Measurements from ENCODE around the gene IL1RN. TPM values are rescaled to one million over a fixed set of nuclear protein-coding genes. Genes with fewer than 3 reads are reported as not detected.
A peak's percentile ranks its signal among the peaks of the same experiment; 100 is the strongest.

IL1RN gene
- total RNA-seq, 1 donor from 2014 or later, result 44.7 TPM

DNA sequence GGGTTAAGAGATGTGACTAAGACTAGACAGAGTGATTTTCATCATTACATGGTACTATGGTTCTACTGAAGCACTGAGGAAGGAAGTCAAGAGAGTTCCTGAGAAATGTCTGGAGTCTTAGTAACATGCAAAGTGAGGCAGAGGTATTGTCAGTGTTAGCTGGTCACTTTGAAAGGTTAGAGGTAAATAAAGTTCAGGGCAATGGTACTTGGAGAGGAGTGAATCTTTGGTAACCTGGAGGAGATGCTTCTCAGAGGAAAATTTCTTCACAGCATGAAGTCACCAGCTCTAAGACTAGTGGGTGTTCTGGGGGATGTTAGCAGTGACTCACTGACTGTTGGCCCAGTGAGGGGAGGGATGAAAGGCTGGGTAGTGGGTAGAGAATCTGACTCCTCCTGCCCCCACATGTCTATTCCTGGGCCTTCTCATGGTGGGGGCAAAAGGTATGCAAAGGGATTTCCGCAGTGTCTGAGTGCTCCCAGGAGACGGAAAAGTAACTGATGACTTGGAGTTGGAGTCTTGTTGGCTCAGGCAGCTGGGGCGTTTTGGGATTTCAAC is 23.3 kb upstream of the IL1RN start:
- DNase-seq, result no peak

DNA sequence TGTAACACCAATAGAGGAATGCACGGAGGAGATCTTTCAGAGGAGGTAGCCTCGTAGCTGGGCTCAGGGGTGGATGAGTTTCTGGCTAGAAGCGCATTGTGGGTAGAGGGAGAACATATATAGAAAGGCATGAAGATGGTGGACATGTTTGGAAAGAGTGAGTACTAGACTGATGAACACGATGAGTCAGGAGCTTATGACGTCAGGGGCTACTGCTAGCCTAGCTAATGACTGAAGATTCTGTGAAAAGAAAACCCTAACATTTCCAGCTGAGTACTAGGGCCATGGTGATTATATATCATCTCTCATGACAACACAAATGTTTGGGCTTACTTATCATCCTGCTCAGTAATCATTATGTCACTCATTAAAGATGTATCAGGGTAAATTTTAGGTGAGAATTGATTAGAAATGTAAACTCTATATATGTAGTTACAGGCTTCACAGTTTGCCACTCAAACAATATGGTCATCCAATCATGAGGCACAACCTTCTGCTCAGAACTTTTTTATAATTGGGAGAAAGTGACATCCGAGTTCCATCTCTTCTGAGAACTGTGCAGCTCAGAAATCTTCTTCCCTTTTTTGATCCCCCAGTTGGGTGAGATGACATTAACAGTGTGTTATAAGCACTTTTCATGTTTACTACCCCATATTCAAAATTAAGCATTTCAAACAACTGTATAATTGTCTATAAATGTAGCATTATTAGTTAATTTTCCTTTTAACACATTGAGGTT is 22.2 kb upstream of the IL1RN start:
- no peak for DNase-seq

DNA sequence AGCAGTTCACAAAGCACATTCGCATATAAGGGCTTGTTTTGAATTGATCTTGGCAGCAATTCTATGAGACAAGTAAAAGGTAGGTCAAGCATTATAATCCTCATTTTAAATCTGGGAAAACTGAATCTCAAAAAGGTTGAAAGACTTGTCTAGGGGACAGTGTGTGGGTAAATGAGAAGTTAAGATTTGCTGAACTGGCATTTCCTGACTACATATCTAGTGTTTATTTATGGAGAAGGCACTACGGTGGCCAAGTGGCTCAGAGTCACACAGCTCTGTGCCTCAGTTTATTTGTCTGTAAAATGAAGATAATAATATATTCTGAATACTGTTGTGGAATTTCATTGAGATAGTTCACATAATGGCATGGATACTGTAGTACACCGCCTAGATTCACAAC is 16.3 kb upstream of the IL1RN start:
- no peak for DNase-seq

DNA sequence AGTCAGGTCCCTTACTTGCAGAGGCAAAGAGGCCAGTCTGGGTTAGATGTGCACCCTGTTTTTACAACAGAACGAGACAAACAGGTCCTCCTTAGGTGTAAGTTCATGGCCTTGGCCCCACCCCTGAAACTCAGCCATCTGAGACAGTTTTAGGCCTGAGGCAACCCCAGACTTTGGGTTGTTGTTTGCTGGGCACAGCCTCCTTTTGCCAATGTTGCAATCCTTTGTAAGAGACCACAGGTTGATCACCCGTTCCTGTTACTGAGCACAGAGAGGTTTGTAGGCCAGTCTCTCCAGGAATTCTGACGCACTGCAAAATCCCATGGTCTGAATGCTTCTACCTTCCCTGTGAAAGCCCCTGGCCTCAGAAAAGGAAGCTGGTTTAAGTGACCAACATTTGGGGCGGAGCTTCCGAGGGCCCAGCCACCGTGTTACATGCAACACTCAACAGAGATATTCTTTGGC is 15.5 kb upstream of the IL1RN start:
- DNase-seq, result no peak

DNA sequence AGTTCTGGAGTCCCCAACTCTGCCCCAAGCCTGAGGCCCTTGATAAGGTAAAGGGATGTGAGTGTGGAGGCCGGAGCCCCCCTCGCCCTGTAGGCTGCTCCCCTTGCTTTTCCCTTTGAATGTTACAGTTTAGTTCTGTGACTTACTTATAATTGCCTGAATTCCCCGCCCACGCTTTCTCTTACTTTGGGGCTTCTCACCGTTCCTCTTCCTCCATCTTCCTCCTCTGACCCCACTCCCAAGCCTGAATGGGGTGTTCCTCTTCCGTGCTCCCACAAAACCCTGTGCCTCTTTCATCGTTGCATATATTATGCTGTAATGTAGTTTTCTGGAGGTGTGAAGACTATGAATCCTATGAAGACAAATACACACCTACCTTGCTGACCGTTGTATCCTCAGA is 15.0 kb upstream of the IL1RN start:
- DNase-seq, result no peak

DNA sequence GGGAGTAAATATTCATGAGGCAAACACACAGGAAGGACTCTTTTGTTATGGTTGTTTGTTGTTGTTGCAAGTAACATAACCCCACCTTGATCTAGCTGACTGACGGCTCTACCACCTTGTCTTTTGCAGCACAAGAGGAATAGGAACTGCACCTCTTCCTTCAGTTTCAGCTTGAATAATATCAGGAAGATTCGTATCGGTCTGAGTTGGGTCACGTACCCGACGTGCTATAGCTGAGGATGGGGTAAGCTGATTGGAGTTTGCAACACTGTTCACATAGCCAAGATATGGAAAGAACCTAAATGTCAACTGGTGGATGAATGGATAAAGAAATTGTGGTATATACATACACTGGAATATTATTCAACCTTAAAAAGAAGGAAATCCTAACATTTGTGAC is 14.5 kb upstream of the IL1RN start:
- no peak for DNase-seq

DNA sequence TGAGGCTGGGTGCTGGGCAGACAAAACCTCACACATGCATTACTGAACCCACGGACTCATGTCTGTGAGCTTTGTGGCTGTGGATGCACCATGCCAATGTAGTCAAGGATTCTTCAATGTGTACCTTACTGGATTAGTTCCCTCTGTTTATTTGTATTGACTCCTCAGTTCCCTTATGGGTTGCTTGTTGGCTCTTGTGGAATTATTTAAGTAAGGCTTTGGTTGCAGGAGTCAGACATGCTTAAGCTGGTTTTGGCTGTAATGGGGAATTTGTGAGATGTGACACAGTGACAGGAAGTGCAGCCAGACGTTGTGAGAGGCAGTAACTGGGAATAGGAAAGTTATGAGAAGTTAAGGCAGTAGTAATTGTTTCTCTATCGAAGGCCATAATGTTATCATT is 13.6 kb upstream of the IL1RN start:
- DNase-seq, result peak; percentile 57

DNA sequence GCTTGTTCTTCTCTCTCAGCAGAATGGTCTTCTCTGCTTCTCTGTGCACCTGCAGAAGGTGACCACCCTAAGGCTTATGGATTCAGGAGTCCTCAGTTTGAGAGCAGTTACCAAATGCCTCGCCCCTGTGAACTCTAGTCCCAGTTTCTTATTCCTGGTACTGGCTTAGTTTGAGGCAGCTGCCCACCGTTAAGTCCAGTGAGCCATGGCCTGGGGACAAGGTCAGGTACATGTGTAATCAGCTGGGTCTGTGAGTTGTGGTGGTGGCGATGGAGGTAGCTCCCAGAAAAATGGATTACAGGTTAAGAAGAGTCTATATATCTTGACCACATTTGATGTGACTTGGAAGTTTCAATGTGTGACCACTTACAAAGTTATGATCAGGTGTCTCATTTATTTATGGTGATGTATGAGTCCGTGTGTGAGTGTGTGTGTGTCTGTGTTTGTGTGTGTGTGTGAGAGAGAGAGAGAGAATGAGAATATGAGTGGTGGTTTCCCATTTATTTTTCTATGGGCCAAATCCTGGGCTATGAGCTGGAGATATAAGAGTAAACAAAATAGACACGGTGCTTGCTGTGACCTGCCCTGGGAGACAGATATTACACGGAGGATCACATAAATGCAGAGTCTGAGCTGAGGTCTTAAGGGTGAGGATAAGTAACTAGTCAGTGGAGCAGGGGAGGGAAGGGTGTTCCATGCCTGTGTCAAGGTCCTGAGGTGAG is 13.0 kb upstream of the IL1RN start:
- no peak for DNase-seq

DNA sequence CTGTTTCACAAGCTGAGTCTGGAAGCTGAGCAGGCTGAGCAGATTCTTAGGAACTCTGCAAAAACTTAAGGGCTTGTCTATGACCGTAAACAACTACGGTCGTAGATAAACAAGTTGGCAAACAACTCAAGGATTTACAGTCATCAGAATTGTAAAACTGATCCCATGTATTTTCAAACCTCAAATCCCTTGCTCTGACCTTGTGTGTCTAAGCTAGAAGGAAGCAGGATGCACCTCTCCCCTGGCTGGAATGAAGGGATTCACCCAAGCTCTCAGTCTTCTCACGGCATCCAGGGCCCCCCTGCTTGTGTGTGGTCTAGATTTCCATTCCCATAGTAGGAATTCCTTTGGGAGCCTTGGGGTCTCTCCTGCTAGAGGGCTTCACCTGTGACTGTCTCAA is 12.4 kb upstream of the IL1RN start:
- DNase-seq, result no peak

DNA sequence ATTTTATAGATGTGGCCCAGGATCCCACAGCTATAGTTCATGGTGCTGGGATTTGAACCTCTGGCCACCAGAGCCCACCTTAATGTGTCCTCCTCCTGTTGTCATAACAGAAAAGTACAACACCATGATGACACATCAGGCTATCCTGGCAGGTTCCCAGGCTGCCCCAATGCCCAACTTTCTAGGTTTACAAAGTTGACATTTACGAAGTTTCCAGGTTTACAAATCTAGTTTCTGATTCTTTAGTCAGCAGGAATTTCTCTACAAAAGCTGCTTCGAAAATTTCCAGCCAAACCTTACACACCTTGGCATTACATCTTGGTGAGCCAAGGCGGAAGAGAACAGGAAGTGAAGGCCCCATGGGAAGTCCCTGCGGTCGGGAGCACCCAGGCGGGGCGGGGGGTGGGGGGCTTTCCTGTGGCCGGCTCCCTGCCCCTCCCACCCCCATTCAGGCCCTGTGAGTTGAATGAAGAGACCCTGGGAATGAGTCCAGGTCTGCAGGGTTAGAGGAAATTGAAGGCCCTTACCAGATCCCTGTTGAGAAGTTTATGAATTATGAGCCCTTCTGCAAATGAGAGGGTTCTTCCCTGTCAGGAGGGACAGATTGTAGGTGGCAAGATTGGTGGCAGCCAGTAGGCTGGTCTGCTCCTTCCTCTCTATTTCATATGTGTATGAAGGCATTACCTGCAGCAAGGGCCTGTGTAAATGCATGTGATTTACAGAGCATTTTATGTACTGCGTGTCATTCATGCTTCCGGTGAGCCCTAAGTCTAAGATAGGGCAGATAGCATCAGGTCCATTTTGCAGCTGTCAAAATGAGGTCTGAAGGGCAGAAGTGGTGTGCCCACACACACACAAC is 11.1 kb upstream of the IL1RN start:
- no peak for DNase-seq

DNA sequence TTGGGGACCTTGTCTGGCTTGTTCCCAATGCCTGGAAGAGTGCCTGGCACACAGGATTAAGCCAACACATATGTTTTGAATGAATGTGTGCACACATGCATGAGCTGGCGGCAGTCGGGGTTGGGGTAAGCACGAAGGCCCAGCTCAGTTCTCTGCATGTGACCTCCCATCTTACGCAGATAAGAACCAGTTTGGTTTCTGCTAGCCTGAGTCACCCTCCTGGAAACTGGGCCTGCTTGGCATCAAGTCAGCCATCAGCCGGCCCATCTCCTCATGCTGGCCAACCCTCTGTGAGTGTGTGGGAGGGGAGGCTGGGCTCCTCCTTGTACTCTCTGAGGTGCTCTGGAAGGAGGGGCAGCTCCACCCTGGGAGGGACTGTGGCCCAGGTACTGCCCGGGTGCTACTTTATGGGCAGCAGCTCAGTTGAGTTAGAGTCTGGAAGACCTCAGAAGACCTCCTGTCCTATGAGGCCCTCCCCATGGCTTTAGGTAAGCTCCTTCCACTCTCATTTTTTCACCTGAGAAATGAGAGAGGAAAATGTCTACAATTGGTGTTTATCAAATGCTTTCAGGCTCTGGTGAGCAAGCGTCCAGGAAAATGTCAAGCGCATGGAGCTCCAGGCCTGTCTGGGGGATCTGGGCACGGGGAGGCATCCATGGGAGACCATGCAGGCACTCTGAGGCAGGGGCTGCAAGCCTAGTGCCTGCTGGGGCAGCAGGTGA is 9.7 kb upstream of the IL1RN start:
- DNase-seq, result peak; percentile 36

DNA sequence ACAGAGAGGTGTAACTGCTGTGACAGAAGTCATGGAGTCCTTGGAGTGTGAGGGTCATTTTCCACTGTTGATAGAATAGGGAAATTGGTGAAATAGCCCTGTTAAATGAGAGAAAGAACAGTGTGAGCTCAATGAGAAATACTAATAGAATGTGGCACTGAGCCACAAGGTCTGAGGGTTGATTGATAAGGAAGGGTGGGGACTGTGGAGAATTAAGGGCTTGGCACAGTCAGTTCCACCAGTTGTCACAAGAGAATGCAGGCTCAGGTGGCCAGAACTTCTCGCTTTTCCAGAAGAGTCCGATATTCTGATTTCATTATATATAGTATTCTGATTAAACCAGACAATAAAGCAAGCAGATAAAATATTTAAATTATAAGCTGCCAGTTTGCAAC is 9.1 kb upstream of the IL1RN start:
- DNase-seq, result no peak

DNA sequence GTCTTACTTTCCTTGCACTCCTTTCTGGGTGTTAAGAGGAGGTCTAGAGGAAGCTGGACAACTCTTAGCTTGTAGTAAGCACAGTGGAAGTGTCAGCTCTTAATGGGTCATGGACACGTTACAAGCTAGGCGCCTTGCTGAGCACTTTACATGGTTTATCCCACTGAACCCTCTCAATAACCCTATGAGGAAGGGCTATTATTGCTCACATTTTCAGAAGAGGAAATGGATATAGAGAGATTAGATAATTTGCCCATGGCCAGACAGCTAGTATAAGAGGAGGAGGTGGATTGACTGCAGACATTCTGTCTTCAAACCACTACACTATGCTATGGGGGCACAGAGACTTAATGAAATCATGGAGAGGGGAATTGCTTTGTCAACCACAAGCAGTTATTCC is 8.3 kb upstream of the IL1RN start:
- DNase-seq, result no peak

DNA sequence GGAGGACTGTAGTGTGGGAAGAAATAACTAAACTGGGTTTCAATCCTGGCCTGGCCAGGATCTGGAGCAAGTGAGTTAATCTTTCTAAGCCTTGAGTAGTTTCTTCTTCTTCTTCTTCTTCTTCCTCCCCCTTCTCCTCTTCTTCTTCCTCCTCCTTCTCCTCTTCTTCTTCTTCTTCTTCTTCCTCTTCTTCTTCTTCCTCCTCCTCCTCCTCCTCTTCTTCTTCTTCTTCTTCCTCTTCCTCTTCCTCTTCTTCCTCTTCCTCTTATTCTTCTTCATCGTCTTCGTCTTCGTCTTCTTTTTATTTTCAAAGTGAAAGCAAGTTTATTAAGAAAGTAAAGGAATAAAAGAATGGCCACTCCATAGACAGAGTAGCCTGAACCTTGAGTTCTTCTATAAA is 6.5 kb upstream of the IL1RN start:
- DNase-seq, result no peak

DNA sequence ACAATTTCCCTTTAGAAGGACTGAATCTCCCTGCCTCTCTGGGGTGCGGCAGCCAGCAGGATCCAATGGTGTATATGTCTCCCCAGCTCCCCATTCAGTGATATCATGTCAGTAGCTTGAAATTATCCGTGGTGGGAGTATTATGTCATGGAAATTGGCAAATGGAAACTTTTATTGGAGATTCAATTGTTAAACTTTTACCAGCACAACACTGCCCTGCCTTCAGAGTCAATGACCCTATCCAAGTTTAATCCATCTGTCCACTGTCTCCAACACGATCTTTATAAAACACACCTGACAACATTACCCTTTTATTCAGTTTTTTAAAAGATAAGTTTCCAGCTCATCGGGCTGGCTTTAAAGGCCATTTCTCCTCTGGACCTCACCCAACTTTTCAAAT is 5.0 kb upstream of the IL1RN start:
- DNase-seq, result no peak

DNA sequence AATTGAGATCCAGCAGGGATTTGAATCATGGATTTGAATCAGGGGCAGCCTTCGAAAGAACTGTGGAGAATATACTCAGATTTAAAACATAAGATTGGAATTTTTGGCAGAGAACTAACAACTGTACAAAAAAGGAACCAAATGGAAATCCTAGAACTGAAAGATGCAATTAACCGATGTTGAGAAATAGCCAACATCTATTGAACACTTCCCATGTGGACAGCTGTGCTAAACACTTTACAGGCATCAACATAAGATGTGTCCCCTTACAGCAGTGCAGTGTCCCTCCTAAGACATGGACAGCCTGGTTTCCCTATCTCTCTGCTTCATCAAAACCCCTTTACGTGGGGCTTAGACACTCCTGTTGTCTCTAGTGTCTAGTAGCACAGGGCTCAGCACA is 3.7 kb upstream of the IL1RN start:
- no peak for DNase-seq

DNA sequence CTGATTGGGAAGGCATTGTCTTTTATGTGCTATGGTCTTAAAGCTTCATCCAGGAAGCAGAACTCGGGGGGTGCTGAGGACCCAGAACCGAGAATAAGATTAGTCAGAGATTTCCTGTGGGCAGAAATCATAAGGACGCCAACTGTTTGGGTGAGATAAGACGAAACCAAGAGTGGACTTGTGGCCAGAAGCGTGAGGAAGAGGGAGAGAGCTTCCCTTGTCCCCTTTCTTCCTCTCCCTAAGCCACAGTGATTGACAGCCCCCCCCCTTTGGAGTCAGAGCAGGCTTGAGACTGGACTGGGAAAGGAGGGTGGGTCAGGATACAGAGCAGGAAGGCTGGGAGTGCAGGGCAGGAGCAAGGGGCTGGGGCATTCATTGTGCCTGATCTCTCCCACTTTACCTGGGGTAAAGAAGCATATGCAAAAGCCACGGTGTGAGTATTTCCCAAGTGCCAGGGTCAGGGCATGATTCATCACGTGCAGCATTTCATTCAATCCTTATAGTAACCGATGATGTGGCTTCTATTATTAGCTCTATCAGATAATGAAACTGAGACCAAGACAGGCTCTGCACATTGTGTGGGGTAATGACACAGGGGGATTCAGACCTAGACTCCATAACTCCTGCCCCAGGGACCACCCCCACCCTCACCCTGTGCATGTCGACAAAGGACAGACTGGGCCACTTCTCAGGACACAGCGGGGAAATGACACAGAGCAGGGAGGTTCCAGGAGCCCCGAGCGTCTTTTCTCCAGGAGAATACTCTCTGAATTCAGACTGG is 3.0 kb upstream of the IL1RN start:
- no peak for DNase-seq

DNA sequence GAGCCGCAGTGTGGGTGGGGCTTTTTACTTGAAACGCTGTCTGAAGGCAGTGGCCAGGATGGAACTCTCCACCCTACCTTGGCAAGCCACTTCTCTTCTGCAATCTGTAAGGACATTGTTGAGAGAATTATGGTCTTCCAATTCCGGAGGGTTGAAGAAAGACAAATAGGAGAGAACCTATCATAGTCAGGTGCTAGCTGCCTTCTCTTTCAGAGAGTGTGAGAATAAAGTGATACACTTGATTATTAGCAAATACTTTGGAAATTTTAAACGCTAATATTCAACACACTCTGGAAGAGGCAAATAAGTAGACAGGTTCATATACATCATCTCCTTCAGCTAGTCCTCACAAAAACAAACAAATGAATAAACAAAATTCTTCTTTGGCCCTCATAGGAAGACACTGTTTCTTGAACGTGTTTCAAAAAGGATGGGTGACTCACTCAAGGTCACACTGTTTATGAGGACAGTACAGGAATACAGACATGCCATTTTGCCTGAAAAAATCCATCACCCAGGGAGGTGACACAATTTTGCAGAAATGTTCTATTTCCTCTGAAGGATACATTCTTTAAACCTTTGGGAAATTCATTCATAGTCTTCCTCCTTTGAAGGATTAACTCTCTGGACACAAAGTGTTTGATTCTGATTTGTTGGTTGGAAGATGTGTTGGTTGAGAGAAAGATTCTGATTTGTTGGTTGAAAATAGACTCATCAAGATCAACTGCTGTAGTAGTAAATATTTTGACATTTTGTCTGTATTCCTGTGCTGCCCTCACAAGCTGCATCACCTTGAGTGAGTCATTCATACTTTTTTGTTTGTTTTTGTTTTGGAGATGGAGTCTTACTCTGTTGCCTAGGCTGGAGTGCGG is 2.2 kb upstream of the IL1RN start:
- DNase-seq, result no peak

DNA sequence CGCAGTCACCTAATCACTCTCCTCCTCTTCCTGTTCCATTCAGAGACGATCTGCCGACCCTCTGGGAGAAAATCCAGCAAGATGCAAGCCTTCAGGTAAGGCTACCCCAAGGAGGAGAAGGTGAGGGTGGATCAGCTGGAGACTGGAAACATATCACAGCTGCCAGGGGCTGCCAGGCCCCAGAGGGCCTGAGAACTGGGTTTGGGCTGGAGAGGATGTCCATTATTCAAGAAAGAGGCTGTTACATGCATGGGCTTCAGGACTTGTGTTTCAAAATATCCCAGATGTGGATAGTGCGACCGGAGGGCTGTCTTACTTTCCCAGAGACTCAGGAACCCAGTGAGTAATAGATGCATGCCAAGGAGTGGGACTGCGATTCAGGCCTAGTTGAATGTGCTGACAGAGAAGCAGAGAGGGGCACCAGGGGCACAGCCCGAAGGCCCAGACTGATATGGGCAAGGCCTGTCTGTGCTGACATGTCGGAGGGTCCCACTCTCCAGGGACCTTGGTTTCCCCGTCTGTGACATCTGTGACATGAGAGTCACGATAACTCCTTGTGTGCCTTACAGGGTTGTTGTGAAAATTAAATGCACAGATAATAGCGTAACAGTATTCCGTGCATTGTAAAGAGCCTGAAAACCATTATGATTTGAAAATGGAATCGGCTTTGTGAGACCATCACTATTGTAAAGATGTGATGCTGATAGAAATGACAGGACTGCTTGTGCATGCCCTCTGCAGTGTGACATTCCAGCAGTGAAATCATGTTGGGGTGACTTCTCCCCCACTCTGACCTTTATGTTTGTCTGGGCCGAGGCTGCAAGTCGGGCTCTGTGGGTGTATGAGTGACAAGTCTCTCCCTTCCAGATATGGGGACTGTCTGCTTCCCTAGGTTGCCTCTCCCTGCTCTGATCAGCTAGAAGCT is 510 bp downstream of the IL1RN start:
- no peak for DNase-seq
